ENCODE results near the gene KLRC4.
"Not testable (repeated sequence)": the region's sequence is repeated elsewhere in the genome, so short reads cannot be mapped to it uniquely, and the experiment has no call there.

DNA sequence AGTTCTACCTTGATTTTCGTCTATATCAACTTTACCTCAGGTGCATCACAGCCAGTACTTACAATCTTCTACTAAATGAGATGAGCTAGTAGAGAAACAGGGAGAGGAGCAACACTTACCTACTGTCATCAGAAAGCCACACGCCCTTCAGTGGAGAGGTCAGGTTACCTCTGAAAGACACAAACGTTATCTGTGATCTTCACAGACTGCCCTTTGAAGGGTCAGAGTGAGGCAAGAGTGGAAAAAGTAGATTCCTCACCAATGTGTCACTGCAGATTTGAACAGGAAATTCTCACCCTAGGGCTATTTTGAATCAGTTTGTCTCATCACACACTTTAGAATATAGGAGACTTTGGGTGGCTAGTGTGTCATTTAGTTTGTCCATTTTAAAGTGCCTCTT, 12.6 kb upstream of the KLRC4 start:
- TF ChIP-seq CTCF (IDR thresholded peaks at IDR 0.05); ZFX (IDR thresholded peaks at IDR 0.05; ENCODE audit: borderline replicate concordance): not testable (repeated sequence)

All from 22Rv1 (cell line).